CMK (cell line): ENCODE measurements around the gene MUC6.

Source experiments
- DNase-seq: peaks from one replicate; pipeline ENCODE4 v3.0.0-alpha.2; 2010; ENCODE audit warnings: low read depth

The MUC6 gene

DNA sequence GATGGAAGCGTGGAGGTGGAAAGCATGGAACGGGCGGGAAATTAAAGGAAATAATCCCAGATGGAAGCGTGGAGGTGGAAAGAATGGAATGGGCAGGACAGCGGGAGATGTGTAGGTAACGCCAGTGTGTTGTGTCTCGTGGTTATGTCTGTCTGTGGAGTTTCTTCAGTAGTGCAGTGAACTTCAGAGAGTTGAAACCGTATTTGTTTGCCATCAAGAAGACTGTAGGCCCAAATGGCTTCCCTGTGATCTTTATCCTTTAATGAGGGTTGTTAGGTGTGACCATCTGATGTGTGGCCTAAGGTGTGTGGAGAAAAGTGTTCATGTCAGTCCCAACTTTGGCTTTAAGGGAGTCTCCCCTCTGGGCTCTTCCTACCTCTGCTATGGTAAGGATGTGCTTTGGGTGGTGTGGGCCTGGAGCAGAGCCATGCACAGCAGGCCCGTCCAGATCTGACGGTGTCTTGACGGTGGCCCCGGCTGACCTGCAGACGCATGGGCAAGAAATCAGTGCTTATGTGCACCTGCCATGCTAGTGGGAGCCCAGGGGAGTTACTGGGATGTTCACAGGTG is 71.2 kb downstream of the MUC6 start:
- no peak for DNase-seq

DNA sequence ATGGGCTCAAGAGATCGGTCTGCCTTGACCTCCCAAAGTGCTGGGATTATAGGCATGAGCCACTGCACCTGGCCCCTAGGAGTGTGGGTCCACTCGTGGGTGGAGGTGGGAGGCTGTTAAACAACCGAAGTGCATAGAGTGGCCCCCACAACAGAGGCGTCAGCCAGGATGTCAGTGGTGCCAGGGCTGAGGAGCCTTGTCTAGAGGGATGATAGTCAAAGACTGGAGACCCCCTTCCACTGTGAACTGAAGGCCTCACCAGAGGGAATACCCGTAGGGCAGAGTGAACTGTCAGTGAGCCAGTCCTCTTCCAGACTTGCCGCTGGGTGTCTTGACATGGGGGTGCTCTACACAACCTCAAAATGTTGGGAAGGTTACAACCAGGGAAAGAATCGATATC is 72.7 kb downstream of the MUC6 start:
- DNase-seq: no peak
